Loucy (cell line): ENCODE data around the gene PTGIS.
A peak's percentile ranks its signal among the peaks of the same experiment; 100 is the strongest.

ENCODE experiments used
- H2AFZ ChIP-seq: fragments of 200-600 bp; sonication (generic); 2 replicates; pipeline ENCODE4 v1.6.0; 2016; ENCODE audit warnings: antibody characterized with exemption, mild to moderate bottlenecking, low read length, moderate library complexity
- H3F3A ChIP-seq: fragments of 200-600 bp; 2 replicates; pipeline ENCODE4 v1.6.0; 2016; ENCODE audit warnings: antibody characterized with exemption, low read depth, mild to moderate bottlenecking
- H3K27me3 ChIP-seq: fragments of 200-600 bp; sonication (generic); 2 replicates; pipeline ENCODE4 v1.6.1; 2014; ENCODE audit warnings: low read length, mild to moderate bottlenecking; ENCODE audit not compliant: insufficient read depth, poor library complexity, severe bottlenecking
- H3K36me3 ChIP-seq: fragments of 200-600 bp; sonication (generic); 2 replicates; pipeline ENCODE4 v1.6.1; 2016; ENCODE audit warnings: low read length; ENCODE audit not compliant: insufficient read depth
- H3K4me1 ChIP-seq: fragments of 200-600 bp; sonication (generic); 2 replicates; pipeline ENCODE4 v1.5.1; 2014; ENCODE audit warnings: low read length, mild to moderate bottlenecking; ENCODE audit not compliant: insufficient read depth, poor library complexity, severe bottlenecking
- H3K4me2 ChIP-seq: fragments of 200-600 bp; sonication (generic); 2 replicates; pipeline ENCODE4 v1.6.0; 2014; ENCODE audit warnings: antibody characterized with exemption, low read length, low read depth, mild to moderate bottlenecking; ENCODE audit not compliant: poor library complexity, severe bottlenecking
- H3K4me3 ChIP-seq: fragments of 200-600 bp; sonication (generic); 2 replicates; pipeline ENCODE4 v1.5.1; 2014; ENCODE audit warnings: low read length, mild to moderate bottlenecking, mixed read lengths; ENCODE audit not compliant: poor library complexity, severe bottlenecking
- H3K79me2 ChIP-seq: fragments of 200-600 bp; sonication (generic); 2 replicates; pipeline ENCODE4 v1.6.1; 2014; ENCODE audit warnings: low read length; ENCODE audit not compliant: insufficient read depth
- H3K9ac ChIP-seq: fragments of 200-600 bp; sonication (generic); 2 replicates; pipeline ENCODE4 v1.6.0; 2014; ENCODE audit warnings: mild to moderate bottlenecking, low read depth, low read length, moderate library complexity; ENCODE audit not compliant: poor library complexity, severe bottlenecking
- H3K9me2 ChIP-seq: fragments of 200-600 bp; sonication (generic); replicated peaks from 2 replicates; pipeline ENCODE4 v1.6.1; 2016; ENCODE audit warnings: low read depth, low read length, mixed read lengths
- H3K9me3 ChIP-seq: fragments of 200-600 bp; sonication (generic); 2 replicates; pipeline ENCODE4 v1.6.1; 2014; ENCODE audit warnings: mild to moderate bottlenecking, antibody characterized with exemption, low read length, low read depth; ENCODE audit not compliant: insufficient read depth
- H4K20me1 ChIP-seq: fragments of 200-600 bp; sonication (generic); 2 replicates; pipeline ENCODE4 v1.6.0; 2014; ENCODE audit warnings: antibody characterized with exemption, low read length, mild to moderate bottlenecking; ENCODE audit not compliant: insufficient read depth, poor library complexity, severe bottlenecking
- CTCF ChIP-seq: fragments of 200-600 bp; sonication (generic); conservative IDR thresholded peaks from 2 replicates; pipeline ENCODE4 v1.5.1; 2014; ENCODE audit warnings: mild to moderate bottlenecking, antibody characterized with exemption, low read length
- EZH2phosphoT487 ChIP-seq: fragments of 200-600 bp; IDR thresholded peaks from 2 replicates; pipeline ENCODE4 v1.6.1; 2018; ENCODE audit warnings: antibody characterized with exemption, mild to moderate bottlenecking, moderate library complexity, borderline replicate concordance

Gene PTGIS

GRCh38 chr20:49539481-49540231, 28.3 kb downstream of the PTGIS start:
- Histone ChIP-seq H3K9ac (no peak overlapping the region), H3K9me2 (no peaks in the 10 kb centered on the region), H3K4me2 (no peak overlapping the region), H2AFZ (no peak overlapping the region), H4K20me1 (no peaks in the 10 kb centered on the region), H3K9me3 (no peaks in the 10 kb centered on the region), H3K4me1 (peaks cover 5% of the 10 kb centered on the region), H3F3A (peaks cover 4% of the 10 kb centered on the region; the same call in 1 of the 2 replicates), H3K36me3 (no peaks in the 10 kb centered on the region), H3K4me3 (no peak overlapping the region), H3K27me3 (no peaks in the 10 kb centered on the region), H3K79me2 (no peaks in the 10 kb centered on the region)
- TF ChIP-seq EZH2phosphoT487 (no peak), CTCF (no peak)

DNA sequence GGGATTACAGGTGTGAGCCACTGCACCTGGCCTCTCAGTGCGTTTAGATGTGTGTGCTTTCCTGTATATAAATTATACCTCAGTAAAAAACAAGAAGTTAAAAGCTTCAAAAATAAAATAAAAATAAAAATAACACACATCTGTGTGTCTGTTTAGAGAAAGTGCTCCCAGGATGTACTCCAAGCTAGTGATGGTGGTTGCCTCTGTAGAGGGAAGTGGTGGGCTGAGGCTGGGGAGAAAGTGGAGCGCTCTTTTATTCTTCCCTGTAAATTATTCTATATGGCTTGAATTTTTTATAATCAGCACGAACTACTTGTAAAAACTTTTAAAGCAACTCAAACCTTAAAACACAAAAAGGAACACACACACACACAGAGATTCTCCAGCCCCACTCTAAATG, 29.0 kb downstream of the PTGIS start:
- Histone ChIP-seq H2AFZ (no peak overlapping the region), H3K79me2 (no peaks in the 10 kb centered on the region), H3K4me3 (no peak overlapping the region), H3K9me3 (no peaks in the 10 kb centered on the region), H3K36me3 (no peaks in the 10 kb centered on the region), H3K27me3 (no peaks in the 10 kb centered on the region), H4K20me1 (no peaks in the 10 kb centered on the region), H3K9ac (no peak overlapping the region), H3K4me1 (peaks cover 8% of the 10 kb centered on the region), H3F3A (peaks cover 4% of the 10 kb centered on the region; the same call in 1 of the 2 replicates), H3K4me2 (no peak overlapping the region), H3K9me2 (no peaks in the 10 kb centered on the region)
- no peak for TF ChIP-seq EZH2phosphoT487
- TF ChIP-seq CTCF = no peak

- no peak overlapping the region for H3K4me3 ChIP-seq
- no peak overlapping the region for H2AFZ ChIP-seq
- H3K27me3 ChIP-seq = peaks cover 11% of the 10 kb centered on the region
- H3K36me3 ChIP-seq = no peaks in the 10 kb centered on the region
- no peaks in the 10 kb centered on the region for H3K9me2 ChIP-seq
- H3K9me3 ChIP-seq = no peaks in the 10 kb centered on the region
- H3F3A ChIP-seq = peaks cover 4% of the 10 kb centered on the region; the same call in 1 of the 2 replicates
- H4K20me1 ChIP-seq = no peaks in the 10 kb centered on the region
- no peak overlapping the region for H3K9ac ChIP-seq
- H3K79me2 ChIP-seq = no peaks in the 10 kb centered on the region
- peaks cover 8% of the 10 kb centered on the region for H3K4me1 ChIP-seq
- TF ChIP-seq CTCF = peak; percentile 91
- no peak for TF ChIP-seq EZH2phosphoT487
- H3K4me2 ChIP-seq = no peak overlapping the region
Measured at GRCh38 chr20:49534255-49534712, 33.7 kb downstream of the PTGIS start.
